ENCODE measurements around the gene ZNF30. TPM values are rescaled to one million over a fixed set of nuclear protein-coding genes. Genes with fewer than 3 reads are reported as not detected.

The ZNF30 gene
- 0.94 and 17.9 TPM in 2 replicates for total RNA-seq

DNA sequence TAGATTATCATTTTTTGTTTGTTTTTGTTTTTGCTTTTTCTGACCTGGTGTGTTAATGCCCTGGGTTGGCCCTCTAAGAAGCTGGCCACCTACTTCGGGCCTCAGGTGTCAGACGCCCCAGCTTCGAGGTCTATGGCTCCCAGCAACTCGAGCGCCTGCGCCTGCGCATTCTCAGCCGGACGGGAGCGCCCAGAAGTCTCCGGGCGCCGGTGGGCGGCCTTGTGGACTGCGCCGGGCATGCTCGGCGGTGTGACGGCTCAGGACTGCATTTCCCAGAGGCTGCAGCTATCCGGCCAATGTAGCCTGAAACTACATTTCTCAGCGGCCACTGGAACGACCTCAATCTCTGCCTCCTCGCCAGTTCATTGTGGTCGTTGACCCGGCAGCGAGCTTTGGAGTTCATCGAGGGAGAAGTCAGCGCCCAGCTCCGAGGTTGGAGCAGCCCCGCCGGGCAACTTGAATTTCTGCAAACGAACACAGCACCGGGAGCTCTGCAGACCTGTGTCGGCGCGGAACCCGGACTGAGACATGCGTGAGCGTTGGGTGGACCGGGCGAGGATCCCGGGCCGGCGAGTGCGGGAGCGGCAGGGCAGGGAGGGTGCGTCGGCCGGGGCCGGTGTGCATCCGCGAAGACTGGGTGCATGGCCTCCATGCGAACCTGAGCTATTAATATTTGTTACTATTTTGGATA is at the start of gene ZNF30:
Gene ZNF30, plus strand, starts transcription at position 219 of the 691 bp plus-strand sequence. CDS start 3,045 bp downstream, outside the sequence.

DNA sequence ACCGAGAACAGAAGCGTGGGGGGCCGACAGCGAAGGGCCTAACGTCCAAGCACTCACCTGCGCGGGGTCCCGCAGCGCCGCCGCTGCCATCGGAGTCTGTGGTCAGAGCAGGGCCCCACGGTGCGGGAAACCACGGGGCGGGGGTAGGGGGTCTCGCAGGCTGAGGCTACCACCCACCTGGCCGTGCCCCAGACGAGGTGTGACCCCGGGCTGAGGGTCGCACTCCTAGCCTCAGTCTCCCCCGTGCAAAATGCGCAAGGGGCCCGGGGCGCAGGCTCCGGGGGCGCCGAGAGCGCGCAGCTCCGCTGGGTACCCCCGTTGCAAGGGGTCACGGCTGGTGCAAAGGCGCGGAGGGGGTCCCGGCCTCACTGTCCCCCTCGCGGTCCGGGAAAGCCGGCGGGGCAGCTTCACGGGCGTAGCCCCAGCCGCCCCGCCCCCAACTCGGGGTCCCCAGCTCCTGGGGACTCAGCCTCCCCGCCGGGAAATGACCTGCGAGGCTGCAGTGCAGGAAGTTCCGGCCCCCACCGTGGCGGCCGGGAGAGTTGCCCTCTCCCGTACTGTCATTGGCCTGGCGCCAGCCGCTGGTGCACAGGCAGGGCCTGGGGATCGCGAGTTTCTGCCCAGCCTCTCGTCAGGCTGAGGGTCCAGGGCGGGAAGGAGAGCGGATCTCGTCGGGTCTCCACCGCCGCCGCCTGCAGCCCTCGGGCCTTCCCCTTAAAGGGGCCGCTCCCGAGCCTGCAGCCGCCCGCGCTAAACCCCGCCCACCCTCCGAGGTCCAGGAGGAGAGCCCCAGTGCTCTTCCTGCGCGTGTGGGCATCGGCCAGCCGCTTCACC is 37.1 kb downstream of the ZNF30 start, which contains the start of gene ZNF792:
Gene ZNF792, minus strand, starts transcription at position 657 of the 834 bp plus-strand sequence. Its CDS starts 567 bp downstream, at position 90.

Other genes with a start within 250 kb of the ZNF30 start
- gene SCGB2B2, start 249.7 kb upstream of the ZNF30 start, total RNA-seq, result not detected in 2 replicates
- 13.9 and 15.3 TPM in 2 replicates for gene ZNF302, start 249.2 kb upstream of the ZNF30 start, total RNA-seq
- gene ZNF181, start 192.7 kb upstream of the ZNF30 start, total RNA-seq, result 11.6 and 17.8 TPM in 2 replicates
- gene ZNF599, start 153.7 kb upstream of the ZNF30 start, total RNA-seq, result 5.1 and 10.9 TPM in 2 replicates
- 2.2 and 3.6 TPM in 2 replicates for gene ZNF792, start 37.3 kb downstream of the ZNF30 start, total RNA-seq
- gene GRAMD1A, start 73.4 kb downstream of the ZNF30 start, total RNA-seq, result 48.3 and 53.9 TPM in 2 replicates
- 5.2 and 27.2 TPM in 2 replicates for gene SCN1B, start 103.6 kb downstream of the ZNF30 start, total RNA-seq
- 0.70 and 0.94 TPM in 2 replicates for gene HPN, start 114.8 kb downstream of the ZNF30 start, total RNA-seq
- not detected in 2 replicates for gene FXYD3, start 188.9 kb downstream of the ZNF30 start, total RNA-seq
- gene LGI4, start 208.2 kb downstream of the ZNF30 start, total RNA-seq, result 0.23 and 0.26 TPM in 2 replicates
- 8.5 and 18.8 TPM in 2 replicates for gene FXYD1, start 211.9 kb downstream of the ZNF30 start, total RNA-seq
- gene FXYD7, start 216.4 kb downstream of the ZNF30 start, total RNA-seq, result not detected in 2 replicates
- 118 and 128 TPM in 2 replicates for gene FXYD5, start 227.8 kb downstream of the ZNF30 start, total RNA-seq

Measured in pericardium fibroblast (primary cell).